GM12892 (cell line): ENCODE data around the gene HMCN1.

Experiments
- POLR2A ChIP-seq: IDR thresholded peaks from 2 replicates; pipeline ENCODE4 v1.6.1; 2011; ENCODE audit warnings: low read depth, low read length, control low read depth
- POLR2AphosphoS5 ChIP-seq: IDR thresholded peaks from 2 replicates; pipeline ENCODE4 v1.6.1; 2011; ENCODE audit warnings: low read depth, low read length, control low read depth
- TAF1 ChIP-seq: IDR thresholded peaks from 2 replicates; pipeline ENCODE4 v1.6.1; 2011; ENCODE audit warnings: low read depth, mild to moderate bottlenecking, control low read depth, low read length, borderline replicate concordance

DNA sequence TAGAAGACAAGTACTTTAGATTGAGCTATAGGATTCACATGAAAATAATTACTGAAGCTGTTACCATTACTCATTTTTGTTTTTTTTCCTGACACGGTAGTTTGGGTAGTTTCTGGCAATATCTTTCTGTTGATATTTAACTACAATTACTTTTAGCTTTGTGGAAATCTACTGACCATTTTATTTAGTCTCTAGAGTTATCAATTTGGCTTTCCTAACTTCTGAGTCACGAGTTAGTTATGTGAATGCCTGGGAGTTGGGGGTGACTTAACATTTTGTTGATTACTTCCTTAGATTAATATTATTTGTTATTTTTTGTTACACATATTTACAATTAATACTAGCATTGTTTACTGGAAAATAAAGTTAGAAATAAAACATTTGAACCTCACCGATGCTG lies 160.6 kb downstream of the HMCN1 start:
- TF ChIP-seq POLR2A (no peak), TAF1 (no peak), POLR2AphosphoS5 (no peak)
